GM12801 (cell line): ENCODE data around the gene ACER3.

Source experiments
- TF ChIP-seq, protein P1 (sequence below): IDR thresholded peaks from one replicate; pipeline ENCODE4 v1.5.1; 2011; ENCODE audit warnings: control low read depth; ENCODE audit not compliant: insufficient read length; ENCODE audit errors: extremely low read depth

The ACER3 gene

GRCh38 chr11:77060234-77060633, 199.5 kb downstream of the ACER3 start:
- TF ChIP-seq, protein P1, sequence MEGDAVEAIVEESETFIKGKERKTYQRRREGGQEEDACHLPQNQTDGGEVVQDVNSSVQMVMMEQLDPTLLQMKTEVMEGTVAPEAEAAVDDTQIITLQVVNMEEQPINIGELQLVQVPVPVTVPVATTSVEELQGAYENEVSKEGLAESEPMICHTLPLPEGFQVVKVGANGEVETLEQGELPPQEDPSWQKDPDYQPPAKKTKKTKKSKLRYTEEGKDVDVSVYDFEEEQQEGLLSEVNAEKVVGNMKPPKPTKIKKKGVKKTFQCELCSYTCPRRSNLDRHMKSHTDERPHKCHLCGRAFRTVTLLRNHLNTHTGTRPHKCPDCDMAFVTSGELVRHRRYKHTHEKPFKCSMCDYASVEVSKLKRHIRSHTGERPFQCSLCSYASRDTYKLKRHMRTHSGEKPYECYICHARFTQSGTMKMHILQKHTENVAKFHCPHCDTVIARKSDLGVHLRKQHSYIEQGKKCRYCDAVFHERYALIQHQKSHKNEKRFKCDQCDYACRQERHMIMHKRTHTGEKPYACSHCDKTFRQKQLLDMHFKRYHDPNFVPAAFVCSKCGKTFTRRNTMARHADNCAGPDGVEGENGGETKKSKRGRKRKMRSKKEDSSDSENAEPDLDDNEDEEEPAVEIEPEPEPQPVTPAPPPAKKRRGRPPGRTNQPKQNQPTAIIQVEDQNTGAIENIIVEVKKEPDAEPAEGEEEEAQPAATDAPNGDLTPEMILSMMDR = no peak

GRCh38 chr11:77062924-77063323, 202.2 kb downstream of the ACER3 start:
- TF ChIP-seq, protein P1 = no peak

DNA sequence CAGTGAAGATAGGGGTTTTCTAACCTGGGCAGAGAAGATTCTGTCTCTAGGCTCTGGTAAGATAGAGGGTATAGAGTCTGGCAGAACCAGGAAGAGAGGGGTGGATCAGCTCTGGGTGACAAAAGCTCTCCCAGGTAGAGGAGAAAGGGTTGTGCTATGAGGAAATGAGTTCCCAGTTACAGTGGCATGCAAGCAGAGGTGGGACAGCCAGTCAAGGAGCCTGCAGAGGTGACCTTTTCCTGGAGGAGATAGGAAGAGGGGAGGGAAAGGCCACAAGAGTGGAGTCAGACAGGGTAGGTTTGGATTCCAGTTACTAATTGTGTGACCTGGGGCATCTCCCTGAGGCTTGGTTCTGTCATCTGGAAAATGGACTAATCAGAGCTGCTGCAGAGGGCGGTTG, 202.7 kb downstream of the ACER3 start:
- TF ChIP-seq, protein P1 = no peak

- TF ChIP-seq, protein P1 = no peak
These were observed 203.1 kb downstream of the ACER3 start for GRCh38 chr11:77063861-77064260.

GRCh38 chr11:77064648-77065217, 204.0 kb downstream of the ACER3 start:
- TF ChIP-seq, protein P1 = no peak

- TF ChIP-seq, protein P1 = no peak
These were observed 205.1 kb downstream of the ACER3 start for GRCh38 chr11:77065878-77066228.

DNA sequence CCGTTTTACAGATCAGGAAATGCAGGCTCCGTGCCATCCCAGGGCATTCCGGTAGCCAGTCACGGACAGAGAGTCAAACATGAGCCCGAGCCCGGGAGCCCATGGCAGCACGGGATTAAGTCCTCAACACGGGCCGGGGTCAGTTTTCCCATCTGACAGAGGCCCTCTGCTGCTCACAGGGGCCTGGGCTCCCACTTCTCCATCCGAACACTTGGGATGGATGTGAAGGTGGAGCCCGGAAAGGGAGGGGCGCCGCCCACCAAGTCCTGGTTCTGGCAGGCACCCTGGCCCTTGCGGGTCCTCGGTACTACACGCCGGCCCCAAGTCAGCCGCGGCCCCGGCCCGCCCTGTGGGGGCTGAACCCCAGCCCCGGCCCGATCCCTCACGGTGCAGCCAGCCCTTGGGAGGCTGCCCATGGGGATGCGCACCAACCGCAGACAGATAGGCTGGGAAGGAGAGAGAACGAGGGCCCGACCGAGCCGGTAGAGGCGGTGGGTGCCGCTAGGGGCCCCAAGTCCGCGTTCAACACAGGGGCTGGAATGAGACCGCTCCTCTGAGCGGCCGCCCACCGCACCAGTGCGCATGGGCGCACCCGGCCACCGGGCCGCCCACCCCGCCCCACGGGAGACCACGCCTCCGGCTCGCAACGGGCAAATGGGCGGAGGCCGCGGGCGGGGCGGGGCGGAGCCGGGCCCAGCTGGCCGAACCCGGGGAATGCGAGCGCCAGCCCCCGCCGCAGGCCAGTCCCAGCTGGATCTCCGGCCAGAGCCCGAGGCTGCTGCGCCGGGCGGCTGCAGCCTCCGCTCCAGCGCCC, 205.7 kb downstream of the ACER3 start, which contains the start of gene CAPN5:
Gene CAPN5 (plus strand): TSS at position 743 of the 814 bp plus-strand sequence. CDS start 17,916 bp downstream, outside the sequence.
- TF ChIP-seq, protein P1 = no peak
